ENCODE data around the gene ZMYND8. TPM values are rescaled to one million over a fixed set of nuclear protein-coding genes. Genes with fewer than 3 reads are reported as not detected.

The ZMYND8 gene
- total and polyA plus RNA-seq, 10 of the 15 experiments (the other 5 are each of a cell fraction or from before 2014, with no cell fraction given) = 12.9 to 54.8 (median 23.1) TPM

DNA sequence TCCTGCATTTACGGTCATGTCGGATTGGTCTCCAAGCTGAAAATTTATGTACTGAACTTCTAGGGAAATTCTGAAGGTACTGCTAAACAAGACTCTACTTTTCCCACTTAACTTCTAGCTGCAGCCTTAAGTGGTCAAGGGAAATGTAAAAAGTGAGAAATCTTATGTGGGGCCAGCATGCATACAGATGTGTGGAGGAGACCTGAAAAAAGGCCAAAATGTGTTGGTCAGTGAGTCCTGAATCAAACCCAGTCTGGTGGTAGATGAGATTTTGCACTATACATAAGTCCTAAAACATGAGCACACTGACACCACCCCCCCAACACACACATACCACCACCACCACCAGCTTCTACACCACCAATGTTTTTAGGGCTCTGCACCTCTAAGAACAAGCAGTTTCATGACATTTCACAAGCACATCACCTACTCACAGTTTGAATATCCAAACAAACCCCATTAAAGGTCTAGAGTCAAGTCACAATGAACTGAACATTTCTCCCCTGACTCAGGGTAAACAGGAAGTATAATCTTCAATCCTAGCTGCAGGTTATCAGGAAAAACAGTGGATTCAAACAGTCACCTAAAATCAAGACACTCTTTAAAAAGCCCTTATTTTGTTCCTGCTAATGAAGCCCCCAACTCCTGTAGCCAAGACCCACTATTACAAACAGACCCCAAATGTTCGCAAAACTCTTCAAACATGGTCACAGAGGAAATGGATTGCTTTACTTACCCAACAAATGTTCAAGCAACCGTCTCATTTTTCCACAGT is 1.6 kb downstream of the ZMYND8 start:
- DNase-seq (ENCODE audit: low read depth, low spot score) = no peak
- Histone ChIP-seq H4K20me1 (ENCODE audit: control insufficient read depth, insufficient read depth) (no peaks in the 10 kb centered on the region), H3K27ac (ENCODE audit: control insufficient read depth, insufficient read depth) (peak overlapping the region; percentile 99), H3K4me3 (peak overlapping the region; percentile 77), H3K9me3 (replicated peaks; ENCODE audit: control insufficient read depth, insufficient read depth, low read length) (no peaks in the 10 kb centered on the region), H2AFZ (ENCODE audit: control insufficient read depth, low read depth, low read length) (no peak overlapping the region), H3K4me1 (ENCODE audit: control insufficient read depth, insufficient read depth, low read length) (peaks cover 34% of the 10 kb centered on the region), H3K79me2 (ENCODE audit: control insufficient read depth, insufficient read depth, low read length) (peaks cover 75% of the 10 kb centered on the region), H3K4me2 (ENCODE audit: control insufficient read depth, insufficient read depth) (peak overlapping the region; percentile 95), H3K27me3 (replicated peaks in 1 of 2; ENCODE audit: control insufficient read depth in 2 of 2, insufficient read depth in 2 of 2, low read length in 1 of 2) (no peaks in the 10 kb centered on the region), H3K36me3 (ENCODE audit: control insufficient read depth in 2 of 2, insufficient read depth in 2 of 2, low read length in 1 of 2) (no peaks in the 10 kb centered on the region), H3K9ac (ENCODE audit: control insufficient read depth, insufficient read depth, low read length) (peak overlapping the region; percentile 93)
- TSS peak; percentile 49 for BruUV-seq (replicated peaks)
- ChIA-PET RAD21 (ENCODE audit: unreplicated experiment) (interaction anchor here (0.6 to 13.0 kb wide), 16 partner anchors 7 to 220 kb away, joined by 3 to 123 read pairs (median 8); partner anchors contain the start of gene NCOA3), POLR2A (interaction anchor here (0.5 to 5.7 kb wide), 12 partner anchors 7 to 193 kb away, joined by 3 to 58 read pairs (median 4); partner anchors contain the start of gene NCOA3), CTCF (interaction anchor here (0.9 to 13.0 kb wide), 4 partner anchors 29 to 266 kb away, joined by 3 to 129 read pairs (median 36); no protein-coding TSS in a partner anchor), SMC1A (ENCODE audit: uncharacterized antibody, unreplicated experiment) (interaction anchor here (0.7 to 6.5 kb wide), 10 partner anchors 15 to 266 kb away, joined by 3 to 72 read pairs (median 9); no protein-coding TSS in a partner anchor)
- in situ Hi-C loops (cut with MboI) = no loop called here
- intact Hi-C loops (cut with micrococcal nuclease; ENCODE audit: unreplicated experiment) = loop anchor here (5.0 kb wide), 1 partner anchor 83 kb away; no protein-coding TSS in a partner anchor
- WGBS (ENCODE audit: insufficient coverage, insufficient replicate concordance, low lambda C conversion rate, missing lambda C conversion rate) = 17% methylated on average over 4 of the region's 4 CpGs
- ATAC-seq = no peak
- FAIRE-seq = no peak
- TF ChIP-seq RAD51 (IDR thresholded peaks at IDR 0.05) = no peak
- no peak for TF ChIP-seq ZNF622 (IDR thresholded peaks at IDR 0.05)
- no peak for TF ChIP-seq HCFC1 (IDR thresholded peaks at IDR 0.05; ENCODE audit: low read length)
- no peak for TF ChIP-seq NFYA (IDR thresholded peaks at IDR 0.05; ENCODE audit: borderline replicate concordance, low read depth, low read length)
- TF ChIP-seq POLR2AphosphoS2 (IDR thresholded peaks at IDR 0.05; ENCODE audit: low read depth, low read length) = 0 out of 2 replicates have a peak, but pooled peaks have one; percentile 37
- TF ChIP-seq MLLT1 (IDR thresholded peaks at IDR 0.05) = peak; percentile 18; the same call in 1 of the 2 replicates
- no peak for TF ChIP-seq BMI1 (IDR thresholded peaks at IDR 0.05; ENCODE audit: borderline replicate concordance)
- no peak for TF ChIP-seq TCF3 (IDR thresholded peaks at IDR 0.05; ENCODE audit: borderline replicate concordance, insufficient read depth, low read depth, low read length)
- TF ChIP-seq SMARCA5 (IDR thresholded peaks at IDR 0.05) = peak; percentile 43; the same call in 1 of the 2 replicates
- TF ChIP-seq SIN3A (IDR thresholded peaks at IDR 0.05; ENCODE audit: low read depth, low read length) = peak; percentile 25; the same call in 1 of the 2 replicates
- 0 out of 2 replicates have a peak, but pooled peaks have one; percentile 36 for TF ChIP-seq MXI1 (IDR thresholded peaks at IDR 0.05; ENCODE audit: low read depth, low read length)
- no peak for TF ChIP-seq CEBPZ (IDR thresholded peaks at IDR 0.05; ENCODE audit: low read depth, low read length)
- TF ChIP-seq TAF1 (IDR thresholded peaks at IDR 0.05; ENCODE audit: borderline replicate concordance, low read depth, low read length) = no peak
- no peak for TF ChIP-seq IRF5 (IDR thresholded peaks at IDR 0.05; ENCODE audit: borderline replicate concordance)
- TF ChIP-seq ETV6 (conservative IDR thresholded peaks at IDR 0.05 in 1 of 2, IDR thresholded peaks at IDR 0.05 in 1 of 2; ENCODE audit: borderline replicate concordance in 1 of 2, low read depth in 1 of 2) = no peak
- TF ChIP-seq SREBF1 (IDR thresholded peaks at IDR 0.05; ENCODE audit: low read length) = no peak

Data from GM12878 (cell line).